IPS-18c (cell line): ENCODE data around the gene PEMT.

Experiments
- H3K4me3 ChIP-seq: 2 replicates; pipeline ENCODE4 v1.7.0; 2013; ENCODE audit warnings: low read depth, mild to moderate bottlenecking, low read length, moderate library complexity; ENCODE audit not compliant: insufficient read depth
- H3K9me3 ChIP-seq: one replicate; pipeline ENCODE4 v1.6.1; 2013; ENCODE audit warnings: mild to moderate bottlenecking, low read length, moderate library complexity; ENCODE audit not compliant: control insufficient read depth, insufficient read depth

Gene PEMT

DNA sequence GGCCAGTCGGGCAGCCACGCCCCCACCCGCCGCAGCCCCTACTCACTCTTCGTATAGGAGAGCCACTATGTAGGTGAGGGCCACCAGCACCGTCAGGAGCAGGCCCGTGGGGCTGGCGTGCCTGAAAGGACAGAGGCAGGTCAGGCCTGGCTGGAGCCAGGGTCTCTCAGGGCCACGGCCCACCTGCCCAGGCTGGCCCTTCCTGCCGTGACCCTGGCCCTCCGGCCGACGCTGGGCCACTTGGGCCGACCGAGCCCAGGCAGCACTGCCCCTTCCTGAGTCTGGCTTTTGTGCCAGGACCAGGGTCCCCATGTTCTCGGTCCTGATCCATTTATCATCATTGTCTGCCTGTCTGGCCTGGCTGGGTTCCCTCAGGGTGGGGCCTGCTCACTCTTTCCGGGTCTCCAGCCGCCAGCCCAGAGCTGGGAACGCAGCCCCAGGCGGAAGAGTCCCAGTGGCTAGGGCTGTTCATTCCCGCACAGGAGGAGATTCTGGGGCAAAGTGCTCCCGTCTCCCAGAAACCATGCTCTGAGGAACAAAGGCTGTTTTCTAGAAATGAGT is 85.2 kb downstream of the PEMT start:
- Histone ChIP-seq H3K4me3 (no peak overlapping the region), H3K9me3 (no peaks in the 10 kb centered on the region)

GRCh38 chr17:17505610-17506171 is 85.8 kb downstream of the PEMT start:
- Histone ChIP-seq H3K4me3 (no peak overlapping the region), H3K9me3 (no peaks in the 10 kb centered on the region)

- H3K9me3 ChIP-seq: no peaks in the 10 kb centered on the region
- no peak overlapping the region for H3K4me3 ChIP-seq
Observed at GRCh38 chr17:17505151-17505550, 86.4 kb downstream of the PEMT start.

DNA sequence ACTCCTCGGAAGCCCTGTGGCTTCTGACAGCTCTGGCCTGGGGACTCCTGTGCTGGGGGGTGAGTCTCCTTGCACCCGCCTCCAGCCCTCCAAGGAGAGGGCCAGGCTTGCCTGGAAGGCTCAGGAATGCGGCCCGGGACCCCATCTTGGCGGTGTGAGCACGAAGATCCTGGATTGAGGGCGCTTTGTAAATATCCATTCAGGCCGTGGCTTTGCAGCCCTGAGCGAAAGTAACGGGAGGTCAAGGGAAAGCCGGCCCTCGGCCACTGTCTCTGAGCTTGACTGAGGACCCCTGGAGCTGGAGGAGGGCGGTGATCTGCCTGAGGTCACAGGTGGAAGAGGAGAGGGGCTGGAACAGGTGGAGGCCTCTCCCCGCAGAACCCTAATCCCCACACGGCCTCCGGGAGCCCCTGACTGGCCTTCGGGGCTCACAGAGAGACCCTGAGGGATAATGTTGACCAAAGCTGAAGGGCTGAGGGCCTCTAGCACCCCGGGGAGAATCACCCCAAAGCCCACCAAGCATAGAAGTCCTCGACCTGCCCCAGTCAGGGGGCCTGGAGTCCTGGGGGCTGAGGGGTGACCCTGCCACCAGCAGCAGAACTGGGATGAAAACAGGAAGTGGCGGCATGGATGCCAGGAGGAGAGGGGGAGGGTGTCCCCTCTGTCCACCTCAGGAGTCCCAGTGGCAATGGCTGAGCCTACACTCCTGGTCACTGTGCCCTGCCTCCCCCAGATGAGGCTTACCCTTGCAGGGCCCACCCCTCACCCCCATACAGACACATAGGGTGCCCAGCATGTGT is 87.0 kb downstream of the PEMT start:
- no peaks in the 10 kb centered on the region for H3K9me3 ChIP-seq
- H3K4me3 ChIP-seq: no peak overlapping the region

GRCh38 chr17:17503566-17504130 is 87.9 kb downstream of the PEMT start:
- Histone ChIP-seq H3K9me3 (no peaks in the 10 kb centered on the region), H3K4me3 (no peak overlapping the region)

DNA sequence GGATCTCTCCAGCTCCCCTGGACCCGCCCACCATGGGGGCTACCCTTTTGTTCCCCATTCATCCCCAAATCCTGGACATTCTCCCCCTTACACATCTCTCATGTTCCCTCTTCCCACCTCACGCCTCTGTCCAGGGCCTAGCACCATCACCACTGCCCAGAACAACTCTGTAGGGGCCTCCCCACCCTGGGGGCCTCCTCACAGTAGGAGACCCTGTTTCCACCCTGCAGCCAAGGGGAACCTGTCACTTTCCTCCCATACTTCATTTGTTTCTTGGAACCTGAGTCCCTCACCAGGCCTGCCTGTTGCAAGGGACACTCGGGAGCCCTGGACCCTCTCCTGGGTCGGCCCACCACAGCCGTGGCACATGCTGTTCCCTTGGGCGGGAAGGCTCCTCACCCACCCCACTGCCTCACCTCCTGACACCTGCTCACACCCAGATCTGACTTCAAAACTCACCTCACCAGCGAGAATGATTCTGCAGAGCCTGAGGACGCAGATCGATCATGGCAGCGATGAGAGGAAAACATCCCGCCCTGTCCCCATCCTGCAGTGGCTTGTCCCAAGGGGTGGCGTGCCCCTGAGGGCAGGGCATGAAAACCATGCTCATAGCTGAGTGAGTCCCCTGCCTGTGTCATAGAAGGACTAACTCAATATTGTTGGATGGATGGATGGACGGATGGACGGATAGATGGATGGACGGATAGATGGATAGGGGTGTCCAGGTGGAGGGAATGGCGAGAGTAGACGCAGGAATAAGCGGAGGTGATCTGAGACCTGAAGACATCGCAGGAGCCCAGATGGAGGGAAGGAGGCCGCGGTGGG is 88.6 kb downstream of the PEMT start:
- Histone ChIP-seq H3K9me3 (no peaks in the 10 kb centered on the region), H3K4me3 (no peak overlapping the region)

DNA sequence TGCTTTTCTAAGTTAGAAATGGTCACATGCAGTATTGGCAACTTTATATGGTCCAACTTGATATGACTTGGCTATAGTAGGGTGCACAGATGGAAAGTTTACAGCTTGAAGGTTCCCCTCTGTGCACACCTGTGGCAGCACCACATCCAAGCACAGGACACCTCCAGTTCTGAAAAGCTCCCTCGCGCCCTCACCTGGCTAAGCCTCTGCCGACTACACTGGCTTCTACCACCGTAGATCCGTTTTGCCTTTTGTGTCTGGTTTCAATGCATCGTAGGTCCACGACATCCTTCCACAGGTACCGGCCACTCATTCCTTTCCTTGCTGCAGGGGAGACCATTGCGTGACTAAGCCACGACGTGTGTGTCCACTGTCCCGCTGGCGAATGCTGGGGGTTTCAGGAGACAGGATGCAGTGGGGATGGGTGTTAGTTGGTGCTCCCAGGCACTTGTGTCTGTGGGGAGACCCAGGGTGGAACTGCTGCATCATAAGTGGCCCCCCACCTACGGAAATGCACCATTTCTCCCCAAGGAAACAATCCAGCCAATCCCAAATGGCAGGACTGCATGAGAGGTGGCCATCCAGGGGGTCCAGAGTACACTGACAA is 90.4 kb downstream of the PEMT start:
- Histone ChIP-seq H3K9me3 (no peaks in the 10 kb centered on the region), H3K4me3 (no peak overlapping the region)

GRCh38 chr17:17499402-17500145 is 91.9 kb downstream of the PEMT start:
- no peaks in the 10 kb centered on the region for H3K9me3 ChIP-seq
- no peak overlapping the region for H3K4me3 ChIP-seq

GRCh38 chr17:17498606-17499301 is 92.8 kb downstream of the PEMT start:
- no peaks in the 10 kb centered on the region for H3K9me3 ChIP-seq
- no peak overlapping the region for H3K4me3 ChIP-seq

- H3K4me3 ChIP-seq: no peak overlapping the region
Observed at GRCh38 chr17:17497845-17498520, 93.5 kb downstream of the PEMT start.

DNA sequence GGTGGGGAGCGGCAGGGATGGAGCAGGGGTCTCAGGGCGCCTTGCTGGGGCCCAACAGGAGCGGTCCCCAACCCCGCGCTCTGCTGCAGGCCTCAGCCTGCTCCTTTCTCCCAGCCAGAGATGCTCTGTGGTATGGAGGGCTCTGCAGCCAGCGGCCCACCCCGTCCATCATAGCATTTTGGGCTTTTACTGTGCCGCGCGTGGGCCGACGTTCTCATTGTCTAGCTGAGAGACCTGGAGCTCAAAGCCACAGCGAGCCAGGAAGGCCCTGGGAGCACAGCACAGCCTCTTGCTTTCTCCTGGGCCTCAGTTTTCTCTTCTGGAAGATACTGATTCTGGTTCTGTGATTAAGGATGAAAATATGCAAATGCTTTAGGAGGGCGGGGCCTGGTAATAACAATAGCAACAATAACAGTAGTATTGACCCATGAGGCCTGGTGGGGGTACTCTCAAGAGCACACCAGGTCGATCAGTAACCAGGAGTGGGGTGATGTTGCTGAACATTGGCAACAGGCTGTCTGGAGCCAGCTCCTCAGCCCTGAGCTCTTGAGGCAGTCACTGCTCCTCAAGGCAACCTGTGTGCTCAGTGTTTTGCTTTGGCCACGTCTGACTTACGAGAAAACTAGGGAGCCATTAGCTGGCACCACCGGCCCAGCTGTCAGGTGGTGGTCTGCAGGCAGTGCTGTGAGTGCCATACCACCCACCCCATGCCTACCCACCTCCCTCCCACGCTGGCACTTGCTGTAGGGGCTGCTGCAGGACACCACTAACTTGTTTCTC is 94.3 kb downstream of the PEMT start:
- Histone ChIP-seq H3K4me3 (peak overlapping the region; percentile 24), H3K9me3 (no peaks in the 10 kb centered on the region)

More at GRCh38 chr17:17497845-17498520, 93.5 kb downstream of the PEMT start:
- no peaks in the 10 kb centered on the region for H3K9me3 ChIP-seq

- Histone ChIP-seq H3K4me3 (peak within 1 kb of the TSS; percentile 78), H3K9me3 (no peaks in the 10 kb centered on the region)
Observed at GRCh38 chr17:17496189-17497064, 95.1 kb downstream of the PEMT start, which contains the start of gene RASD1. Gene RASD1 (minus strand): TSS chr17:17496395. CDS start chr17:17496181, 214 bp downstream.

GRCh38 chr17:17495536-17496188 is 95.8 kb downstream of the PEMT start:
- peak overlapping the region; percentile 78 for H3K4me3 ChIP-seq
- H3K9me3 ChIP-seq: no peaks in the 10 kb centered on the region
